Medulla oblongata (tissue), 1 donor: ENCODE measurements around the gene VDAC1.
"Not testable (repeated sequence)": the region's sequence is repeated elsewhere in the genome, so short reads cannot be mapped to it uniquely, and the experiment has no call there.

ENCODE experiments used
- DNase-seq: peaks from one replicate; pipeline ENCODE4 v3.0.0-alpha.2; 2015; ENCODE audit errors: extremely low spot score

Gene VDAC1

GRCh38 chr5:134004626-134005416, at the start of gene VDAC1:
VDAC1 (minus strand) TSS chr5:134004975; CDS start chr5:133993012, 11,963 bp downstream.
- peak; percentile 85 for DNase-seq

- peak; percentile 58 for DNase-seq
Measured at GRCh38 chr5:134053840-134054338, 49.1 kb upstream of the VDAC1 start.

GRCh38 chr5:134053314-134053839, 48.6 kb upstream of the VDAC1 start:
- DNase-seq, result no peak

GRCh38 chr5:134051305-134051704, 46.5 kb upstream of the VDAC1 start:
- DNase-seq, result no peak

GRCh38 chr5:134048864-134049263, 44.1 kb upstream of the VDAC1 start:
- DNase-seq, result no peak

GRCh38 chr5:134047687-134048056, 42.9 kb upstream of the VDAC1 start:
- DNase-seq, result no peak

- peak; percentile 21 for DNase-seq
Measured at GRCh38 chr5:134046801-134047686, 42.3 kb upstream of the VDAC1 start.

GRCh38 chr5:134046330-134046729, 41.6 kb upstream of the VDAC1 start:
- no peak for DNase-seq

- no peak for DNase-seq
Measured at GRCh38 chr5:134043793-134044792, 39.3 kb upstream of the VDAC1 start.

- DNase-seq, result no peak
Measured at GRCh38 chr5:134041570-134042411, 37.0 kb upstream of the VDAC1 start.

GRCh38 chr5:134038138-134038537, 33.4 kb upstream of the VDAC1 start:
- no peak for DNase-seq

GRCh38 chr5:134037160-134037559, 32.4 kb upstream of the VDAC1 start:
- DNase-seq, result no peak

- no peak for DNase-seq
Measured at GRCh38 chr5:134034326-134034725, 29.6 kb upstream of the VDAC1 start.

- DNase-seq, result not testable (repeated sequence)
Measured at GRCh38 chr5:134030303-134030964, 25.7 kb upstream of the VDAC1 start.

GRCh38 chr5:134029156-134029555, 24.4 kb upstream of the VDAC1 start:
- DNase-seq, result no peak

- no peak for DNase-seq
Measured at GRCh38 chr5:134028496-134028895, 23.7 kb upstream of the VDAC1 start.

GRCh38 chr5:134027288-134027615, 22.5 kb upstream of the VDAC1 start:
- DNase-seq, result no peak

GRCh38 chr5:134026521-134027287, 21.9 kb upstream of the VDAC1 start:
- no peak for DNase-seq

GRCh38 chr5:134025786-134026185, 21.0 kb upstream of the VDAC1 start:
- DNase-seq, result no peak
